Measurements from ENCODE around the gene SUCO.

The SUCO gene

GRCh38 chr1:172529304-172529703 is 3.6 kb upstream of the SUCO start:
- no peak for DNase-seq

- no peak for DNase-seq
These were observed 3.0 kb upstream of the SUCO start for GRCh38 chr1:172530000-172530399.

GRCh38 chr1:172531412-172532182 is 1.4 kb upstream of the SUCO start:
- no peak for DNase-seq

GRCh38 chr1:172532183-172532699 is 709 bp upstream of the SUCO start:
- peak; percentile 91 for DNase-seq

- DNase-seq = peak; percentile 39
These were observed 682 bp downstream of the SUCO start for GRCh38 chr1:172533513-172534151.

- no peak for DNase-seq
These were observed 3.3 kb downstream of the SUCO start for GRCh38 chr1:172536256-172536655.

- no peak for DNase-seq
These were observed 4.4 kb downstream of the SUCO start for GRCh38 chr1:172537366-172537765.

- no peak for DNase-seq
These were observed 5.0 kb downstream of the SUCO start for GRCh38 chr1:172537827-172538391.

GRCh38 chr1:172540635-172541034 is 7.7 kb downstream of the SUCO start:
- DNase-seq = no peak

GRCh38 chr1:172544481-172545104 is 11.6 kb downstream of the SUCO start:
- DNase-seq = no peak

GRCh38 chr1:172545396-172546004 is 12.6 kb downstream of the SUCO start:
- DNase-seq = no peak

GRCh38 chr1:172547071-172547470 is 14.1 kb downstream of the SUCO start:
- no peak for DNase-seq

- no peak for DNase-seq
These were observed 16.8 kb downstream of the SUCO start for GRCh38 chr1:172549621-172550280.

- no peak for DNase-seq
These were observed 18.3 kb downstream of the SUCO start for GRCh38 chr1:172551279-172551678.

- no peak for DNase-seq
These were observed 22.0 kb downstream of the SUCO start for GRCh38 chr1:172554915-172555314.

- DNase-seq = no peak
These were observed 23.5 kb downstream of the SUCO start for GRCh38 chr1:172556461-172556860.

- DNase-seq = no peak
These were observed 24.3 kb downstream of the SUCO start for GRCh38 chr1:172557270-172557669.

GRCh38 chr1:172559572-172560210 is 26.7 kb downstream of the SUCO start:
- no peak for DNase-seq

GRCh38 chr1:172561252-172561651 is 28.3 kb downstream of the SUCO start:
- no peak for DNase-seq

GRCh38 chr1:172566196-172566997 is 33.4 kb downstream of the SUCO start:
- DNase-seq = no peak

GRCh38 chr1:172567720-172568119 is 34.8 kb downstream of the SUCO start:
- no peak for DNase-seq

Data from stimulated activated CD4-positive, alpha-beta T cell treated with anti-CD3 and anti-CD28 coated beads, Interleukin-4, amount 100 ng/mL, for 24 hours (primary cell).